NCI-H748 (cell line): ENCODE results near the gene PI4KA.
"Not testable (repeated sequence)": the region's sequence is repeated elsewhere in the genome, so short reads cannot be mapped to it uniquely, and the experiment has no call there.

ENCODE experiments used
- DNase-seq: peaks from one replicate; lab custom pipeline; 2025; ENCODE audit not compliant: unreplicated experiment; lab: John Stamatoyannopoulos, UW

The PI4KA gene

DNA sequence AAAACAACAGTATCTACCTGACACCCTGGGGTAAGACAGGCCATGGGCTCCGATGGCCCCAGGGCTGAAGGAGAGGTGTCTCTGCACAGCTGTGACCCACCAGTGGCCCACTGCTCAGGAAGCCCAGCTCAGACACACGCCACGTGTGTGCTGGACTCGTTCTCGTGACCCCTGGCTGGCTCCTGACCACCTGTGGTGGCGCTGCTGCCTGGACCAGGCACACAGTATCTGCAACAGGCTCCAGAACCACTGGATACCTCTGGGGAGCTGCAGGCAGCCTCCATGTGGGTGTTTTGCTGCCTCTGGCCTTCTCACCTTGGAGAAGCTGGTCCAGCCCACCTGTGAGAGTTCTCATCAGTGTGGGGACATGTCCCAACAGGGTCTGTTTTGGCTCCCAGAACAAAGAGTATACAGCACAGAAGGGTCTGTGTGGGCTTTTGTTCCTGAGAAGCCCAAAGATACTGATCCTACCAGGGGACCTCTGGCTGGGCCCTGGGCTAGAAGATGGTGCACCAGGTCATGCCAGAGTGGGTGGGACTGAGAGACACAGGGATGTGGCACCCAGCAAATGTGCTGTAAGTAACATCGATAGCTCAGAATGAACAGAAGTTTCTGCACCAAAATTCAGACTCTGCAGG, 106.4 kb downstream of the PI4KA start:
- DNase-seq = no peak

DNA sequence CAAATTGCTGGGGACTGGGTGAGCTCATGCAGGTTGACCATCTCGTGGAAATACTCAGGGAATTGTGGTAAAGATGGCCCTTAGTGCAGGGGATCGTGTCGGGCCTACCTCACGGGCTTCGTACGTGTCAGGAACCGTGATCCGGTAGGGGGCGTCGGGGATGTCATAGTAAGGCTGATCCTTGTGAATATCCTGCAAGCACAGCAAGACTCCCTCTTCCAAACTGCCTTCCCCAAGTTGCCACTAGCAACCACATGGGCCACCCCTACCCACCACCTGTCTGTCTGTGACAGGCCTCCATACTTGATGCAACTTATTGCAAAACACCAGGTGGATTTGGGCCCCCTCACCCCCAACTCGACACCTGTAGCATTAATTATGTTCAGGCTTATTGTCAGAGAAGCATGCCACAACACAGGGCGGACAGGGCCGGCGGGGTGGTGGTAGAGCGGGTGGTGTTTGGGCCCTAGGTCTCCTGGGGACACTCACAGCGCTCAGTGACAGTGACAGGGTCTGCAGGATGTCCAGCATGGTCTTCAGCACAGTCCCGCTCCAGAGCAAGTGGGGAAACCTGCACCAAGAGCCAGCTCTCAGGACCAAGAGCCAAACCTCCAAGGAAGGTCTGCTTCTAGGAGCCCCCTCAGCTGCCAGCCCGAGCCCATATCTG, 107.3 kb downstream of the PI4KA start:
- DNase-seq = no peak

DNA sequence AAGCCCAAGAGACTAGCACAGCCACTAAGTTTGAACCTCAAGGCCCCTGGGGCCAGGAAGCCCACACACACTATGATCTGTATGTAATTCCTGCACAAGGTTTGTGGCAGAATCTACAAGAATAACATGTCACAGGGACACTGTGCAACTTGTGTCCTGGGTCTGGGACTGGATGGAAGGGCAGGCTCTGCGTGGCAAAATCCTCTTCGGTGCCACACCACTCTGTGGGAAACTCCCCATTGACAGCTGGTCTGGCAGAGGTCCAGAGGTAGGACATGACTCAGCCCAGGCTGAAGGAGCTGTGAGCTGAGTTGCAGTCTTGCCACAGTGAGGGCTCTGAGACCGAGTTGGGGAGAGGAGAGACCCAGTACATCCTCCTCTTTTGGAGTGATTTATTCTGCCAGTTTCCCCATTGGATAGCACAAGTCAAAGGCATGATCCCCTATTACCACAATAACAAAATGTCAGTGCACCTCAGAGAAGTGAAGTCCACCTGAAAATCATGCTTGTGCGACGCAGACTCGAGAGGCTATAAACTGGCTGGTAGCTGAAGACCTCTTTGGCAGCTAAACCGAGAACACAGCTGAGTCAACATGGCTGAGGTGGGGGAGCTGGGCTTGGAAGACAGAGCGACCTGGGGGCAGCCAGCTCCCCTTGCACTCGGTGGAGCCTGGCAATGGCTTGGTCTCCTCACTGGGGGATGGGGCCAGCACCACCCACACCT, 108.0 kb downstream of the PI4KA start:
- no peak for DNase-seq

DNA sequence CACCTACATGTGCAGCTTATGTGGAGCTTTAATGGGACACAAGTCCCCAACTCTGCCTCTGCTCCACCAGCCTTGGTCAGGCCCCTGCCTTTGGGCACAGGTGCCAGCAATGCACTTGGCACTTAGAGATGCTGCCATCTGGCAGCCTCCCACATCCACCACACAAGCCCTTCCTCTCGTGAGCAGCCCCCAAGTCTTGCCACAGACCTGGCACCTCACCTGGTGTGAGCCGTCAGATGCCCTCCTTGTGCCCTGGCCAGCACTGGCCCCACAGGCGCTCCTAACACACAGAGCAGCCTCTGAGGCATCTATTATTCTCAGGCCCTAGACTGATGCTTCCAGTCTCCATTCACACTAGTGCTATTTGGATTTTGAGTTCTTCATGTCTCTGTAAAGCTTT, 109.2 kb downstream of the PI4KA start:
- no peak for DNase-seq

DNA sequence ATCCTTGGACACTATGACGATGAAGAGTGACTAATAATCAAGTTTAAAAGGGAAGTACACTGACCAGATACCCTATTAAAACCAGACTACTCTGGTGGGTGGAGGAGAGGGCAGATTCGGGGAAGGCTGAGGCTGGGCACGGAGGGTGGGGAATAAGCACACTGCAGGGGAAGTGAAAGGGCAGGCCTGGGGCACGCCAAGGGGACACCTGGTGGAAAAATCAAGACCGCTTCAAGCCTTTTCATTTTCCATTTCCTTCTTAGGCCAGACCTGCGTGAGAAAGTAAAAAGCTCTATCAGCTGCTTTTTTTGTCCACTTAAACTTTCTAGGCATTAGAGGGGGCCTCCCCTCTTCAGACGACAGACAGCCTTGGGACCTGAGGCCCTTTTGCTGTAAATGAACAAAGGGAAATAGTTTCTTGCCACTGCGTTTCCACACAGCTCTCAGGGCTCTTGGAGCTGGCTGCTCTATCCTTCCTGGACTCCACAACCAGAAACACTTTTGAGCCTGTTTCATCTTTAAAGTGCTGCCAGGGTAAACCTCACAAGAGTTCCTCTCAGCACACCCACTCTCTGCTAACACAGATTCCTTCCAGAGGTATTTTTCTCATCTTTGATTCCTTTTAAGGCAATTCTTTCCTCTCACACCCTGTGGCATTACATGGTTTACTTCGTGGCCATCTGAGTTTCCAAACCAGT, 109.7 kb downstream of the PI4KA start:
- DNase-seq = no peak

DNA sequence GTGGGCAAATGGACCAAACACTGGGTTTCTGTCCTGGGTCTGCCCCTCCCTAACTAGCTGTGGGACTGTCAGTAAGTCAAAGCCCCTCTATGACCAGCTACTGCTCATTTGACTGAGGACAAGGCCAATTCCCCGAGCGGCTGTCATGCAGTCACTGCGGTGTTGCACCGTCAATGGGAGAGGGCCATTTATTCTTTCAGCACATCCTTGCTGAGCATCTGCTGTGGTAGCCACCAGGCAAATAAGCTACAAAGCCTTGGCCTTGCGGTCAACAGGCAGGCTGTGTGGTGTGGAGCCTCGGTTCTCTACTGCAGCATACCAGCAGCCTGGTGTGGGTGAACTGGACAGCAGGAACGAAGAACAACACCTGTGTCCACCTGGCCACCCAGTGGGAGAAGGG, 110.5 kb downstream of the PI4KA start:
- no peak for DNase-seq

DNA sequence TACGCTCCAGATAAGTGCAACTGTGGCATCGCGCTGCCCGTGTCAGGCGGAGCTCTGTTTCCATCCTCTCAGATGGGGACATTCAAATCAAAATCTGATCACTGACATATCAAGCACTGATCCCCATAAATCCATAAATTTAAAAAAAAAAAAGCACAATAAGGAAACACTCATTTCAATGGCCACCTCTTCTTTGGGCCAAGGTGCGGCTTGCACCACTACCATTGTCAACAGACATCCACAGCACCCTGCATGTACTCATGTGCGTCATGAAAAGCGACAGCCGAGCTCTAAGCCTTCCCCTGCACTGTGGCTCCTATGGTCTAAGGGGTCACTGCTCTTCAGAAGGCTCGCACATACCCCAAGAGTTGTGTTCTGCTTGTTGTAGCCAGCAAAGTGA, 111.4 kb downstream of the PI4KA start:
- no peak for DNase-seq

DNA sequence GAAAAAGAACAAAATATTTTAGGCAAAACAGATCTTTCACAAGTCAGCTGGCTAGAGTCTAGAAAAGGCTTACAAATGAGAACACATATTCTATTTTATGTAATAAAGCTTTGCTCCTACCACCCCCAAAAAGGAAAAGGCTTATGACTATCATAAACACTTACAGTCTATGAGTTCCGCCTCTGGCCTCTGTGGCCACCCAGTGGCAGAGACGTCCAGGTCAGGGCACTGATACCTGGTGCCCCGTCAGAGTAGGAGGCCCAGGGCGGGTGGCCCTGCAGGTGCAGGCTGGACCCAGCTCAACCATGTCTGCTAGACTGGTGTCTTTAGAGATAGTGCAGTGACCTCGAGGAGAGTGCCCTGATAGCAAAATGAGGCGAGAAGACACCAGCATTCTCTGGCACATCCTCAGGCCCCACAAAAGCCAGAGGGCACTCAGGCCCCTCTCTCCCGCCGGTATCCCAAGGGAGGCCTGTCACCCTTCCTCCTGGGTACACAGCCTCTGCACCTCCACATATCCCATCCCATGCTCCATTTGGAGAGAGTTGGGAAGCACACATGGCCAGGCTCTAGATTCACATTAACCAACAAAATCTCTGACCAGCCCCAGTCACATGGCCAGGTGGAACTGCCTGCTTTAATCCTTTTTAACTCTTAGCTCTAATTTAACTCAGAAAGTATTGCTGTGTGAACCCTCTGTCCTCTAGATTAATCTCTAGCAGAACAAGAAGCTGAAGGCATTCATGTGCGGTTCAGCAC, 112.0 kb downstream of the PI4KA start:
- DNase-seq = no peak

DNA sequence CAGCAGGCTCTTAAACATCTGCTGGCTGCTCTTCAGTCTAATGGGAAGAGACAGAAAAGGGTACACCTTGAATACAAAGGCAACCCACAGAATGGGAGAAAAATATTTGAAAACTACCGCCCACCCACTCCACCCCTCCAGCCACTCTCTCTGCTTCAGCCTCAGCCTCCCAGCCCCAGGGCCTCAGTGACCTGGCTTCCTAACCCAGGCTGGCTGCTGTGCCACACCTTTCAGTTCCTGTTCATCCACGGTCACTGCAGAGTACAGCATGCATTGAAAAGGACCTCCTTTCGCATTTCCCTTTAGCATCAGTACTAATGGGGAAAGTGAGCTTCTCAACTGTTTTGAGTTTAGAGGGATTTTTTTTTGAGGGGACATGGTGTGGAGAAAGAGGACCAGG, 113.5 kb downstream of the PI4KA start:
- DNase-seq = no peak

DNA sequence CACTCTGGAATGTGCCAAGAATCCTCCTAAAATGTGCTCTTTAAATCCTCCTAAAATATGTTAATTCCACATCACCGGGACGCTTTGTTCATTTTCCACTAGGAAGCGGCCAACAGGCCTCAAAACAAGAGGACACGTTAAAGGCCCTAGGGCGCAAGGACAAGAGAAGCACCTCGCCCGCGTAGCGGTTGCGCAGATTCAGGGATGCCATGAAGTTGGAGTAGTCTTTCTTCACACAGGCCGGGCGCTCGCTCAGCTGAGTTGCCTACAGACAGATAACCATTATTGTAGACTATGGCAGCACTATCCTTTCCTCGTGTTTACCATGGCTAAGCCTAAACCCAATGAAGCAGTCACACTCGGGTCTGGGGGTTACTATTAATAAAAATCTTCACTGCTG, 114.2 kb downstream of the PI4KA start:
- no peak for DNase-seq

DNA sequence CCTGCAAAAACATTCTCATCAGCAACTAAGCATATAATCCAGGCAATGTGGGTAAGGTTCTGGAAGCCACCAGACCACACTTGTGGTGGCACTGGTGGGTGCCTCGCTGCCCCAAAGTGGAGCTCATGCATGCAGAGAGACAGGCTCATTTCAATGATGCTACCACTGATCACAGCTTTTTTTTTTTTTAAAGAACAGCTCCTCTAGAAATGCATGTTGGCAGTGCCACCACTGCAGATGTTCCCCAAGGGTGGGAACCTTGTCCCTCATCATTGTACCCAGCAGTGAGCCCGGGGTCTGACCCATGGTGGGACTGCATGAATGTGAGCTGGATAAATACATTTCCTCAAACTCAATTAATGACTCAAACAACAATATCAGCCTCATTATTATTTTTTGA, 115.8 kb downstream of the PI4KA start:
- DNase-seq = no peak

DNA sequence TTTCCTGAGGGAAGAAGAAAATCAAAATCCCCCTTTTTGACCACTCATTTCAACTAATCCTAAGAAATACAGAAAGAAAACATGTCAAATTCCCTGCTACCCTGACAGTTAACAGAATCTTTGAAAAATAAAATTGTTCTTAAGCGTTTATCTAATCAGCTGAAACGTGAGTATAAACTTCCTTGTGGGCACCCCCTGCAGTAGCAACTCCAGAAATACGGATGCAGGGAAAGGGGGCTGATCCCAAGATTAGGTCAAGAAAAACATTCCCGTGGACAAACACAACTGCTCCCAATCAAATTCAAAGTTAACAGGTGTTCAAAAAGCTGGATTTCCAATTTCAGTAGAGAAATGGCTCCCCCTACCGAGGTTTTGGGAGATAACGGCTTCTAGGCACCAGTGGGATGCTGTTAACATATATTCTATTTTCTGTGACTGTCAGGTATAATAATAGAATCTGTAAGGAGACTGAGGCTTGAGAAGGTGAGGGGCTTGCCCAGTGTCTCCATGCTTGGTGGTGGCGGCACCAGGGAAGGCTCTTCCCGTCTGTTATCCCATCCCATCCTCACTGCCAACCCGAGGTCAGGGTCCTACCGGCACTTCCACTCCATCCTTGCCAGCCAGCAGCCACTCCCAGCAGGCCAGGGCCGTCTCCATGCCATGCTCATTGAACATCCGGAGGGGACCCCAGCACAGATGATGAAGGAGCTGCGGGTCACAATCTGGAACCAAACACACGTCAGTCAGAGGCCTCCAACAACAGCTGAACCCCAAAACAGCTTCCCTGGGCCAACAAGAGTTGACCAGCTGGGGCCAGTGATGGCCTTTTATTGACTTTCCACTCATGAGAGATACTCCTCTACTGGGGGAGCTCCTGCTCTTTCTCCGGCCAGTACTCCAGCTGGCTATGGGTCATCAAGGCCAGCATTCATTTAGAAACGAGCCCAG, 116.7 kb downstream of the PI4KA start:
- DNase-seq = peak; percentile 6

DNA sequence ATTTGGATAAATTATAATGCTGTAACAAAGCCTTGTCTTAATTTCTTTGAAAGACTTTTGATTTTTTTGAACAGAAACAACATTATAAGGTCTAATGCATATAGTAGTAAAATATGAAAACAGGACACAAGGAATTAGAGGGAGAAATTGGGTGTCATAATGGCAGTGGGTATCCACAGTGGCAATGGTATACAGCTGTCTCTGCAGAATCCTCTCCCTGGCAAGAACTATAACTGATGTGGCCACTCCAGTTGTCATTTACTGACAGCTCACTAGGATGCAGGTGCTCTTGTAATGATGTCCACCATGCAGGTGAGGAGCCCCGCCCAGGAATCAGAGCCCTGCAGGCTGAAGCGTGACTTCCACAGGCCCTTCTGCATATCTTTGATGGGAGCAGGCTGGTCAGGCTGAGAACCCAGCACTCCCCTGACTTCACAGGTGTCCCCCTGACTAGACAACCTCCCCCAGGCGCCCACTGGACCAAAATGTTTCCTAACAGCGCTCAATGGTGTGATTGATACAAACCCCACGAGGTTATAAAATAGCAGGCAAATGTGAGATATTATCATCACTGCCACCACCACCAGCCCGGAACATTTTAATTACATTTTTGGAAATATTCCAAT, 117.5 kb downstream of the PI4KA start:
- no peak for DNase-seq

DNA sequence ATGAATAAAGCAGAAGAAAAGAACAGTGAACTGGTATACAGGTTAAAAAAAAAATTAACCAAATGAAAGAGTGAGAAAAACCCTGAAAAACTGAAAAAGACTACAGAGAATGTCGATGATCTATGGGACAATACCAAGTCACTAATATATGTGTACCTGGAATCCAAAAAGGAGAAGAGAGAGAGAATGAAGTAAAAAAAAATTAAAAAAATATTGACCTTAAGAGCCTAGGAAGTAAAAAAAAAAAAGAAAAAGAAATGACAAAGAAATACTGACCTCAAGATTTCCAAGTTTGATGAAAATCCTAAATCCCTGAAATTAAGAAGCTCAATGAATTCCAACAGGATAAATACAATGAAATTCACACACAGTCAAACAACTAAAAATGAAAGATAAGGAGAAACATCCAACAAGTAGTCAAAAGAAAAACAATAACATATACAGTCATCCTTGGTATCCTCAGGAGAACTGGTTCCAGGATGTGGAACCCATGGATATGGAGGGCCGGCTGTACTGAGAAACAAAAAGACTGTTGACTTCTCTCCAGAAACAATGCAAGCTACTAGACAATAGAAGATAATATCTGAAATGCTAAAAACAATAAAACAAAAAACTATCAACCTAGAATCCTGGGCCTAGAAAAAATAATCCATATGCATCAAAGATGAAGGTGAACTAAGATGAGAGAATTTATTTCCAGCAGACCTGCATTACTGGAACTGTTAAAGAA, 118.2 kb downstream of the PI4KA start:
- no peak for DNase-seq

DNA sequence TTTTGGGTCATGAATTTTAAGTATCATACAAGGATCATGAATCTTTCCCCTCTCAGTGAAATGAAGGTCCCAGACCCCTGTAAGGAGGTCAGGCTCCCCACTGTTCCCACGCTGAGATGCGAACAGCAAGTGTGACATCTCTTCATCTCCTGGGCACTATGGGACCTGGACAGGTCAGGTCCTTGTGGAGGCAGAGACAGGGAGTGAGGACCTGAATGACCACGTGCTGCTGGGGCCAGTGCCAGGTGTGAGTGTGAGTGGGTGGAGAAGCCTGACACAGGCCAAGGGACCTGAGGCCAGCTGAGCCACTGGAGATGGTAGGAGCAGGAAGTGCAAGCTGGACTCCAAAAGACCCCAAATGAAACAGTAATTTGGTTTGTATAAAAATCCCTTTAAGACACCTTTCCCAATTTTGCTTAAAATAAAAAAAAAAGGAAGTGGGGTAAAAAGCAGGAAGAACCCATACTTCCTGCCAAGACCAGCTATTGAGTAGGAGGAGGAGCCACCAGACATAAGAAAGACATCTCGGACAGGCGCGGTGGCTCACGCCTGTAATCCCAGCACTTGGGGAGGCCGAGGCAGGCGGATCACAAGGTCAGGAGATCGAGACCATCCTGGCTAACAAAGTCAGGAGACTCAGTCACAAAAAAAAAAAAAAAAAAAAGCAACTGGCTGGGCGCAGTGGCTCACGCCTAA, 120.1 kb downstream of the PI4KA start:
- DNase-seq = no peak

DNA sequence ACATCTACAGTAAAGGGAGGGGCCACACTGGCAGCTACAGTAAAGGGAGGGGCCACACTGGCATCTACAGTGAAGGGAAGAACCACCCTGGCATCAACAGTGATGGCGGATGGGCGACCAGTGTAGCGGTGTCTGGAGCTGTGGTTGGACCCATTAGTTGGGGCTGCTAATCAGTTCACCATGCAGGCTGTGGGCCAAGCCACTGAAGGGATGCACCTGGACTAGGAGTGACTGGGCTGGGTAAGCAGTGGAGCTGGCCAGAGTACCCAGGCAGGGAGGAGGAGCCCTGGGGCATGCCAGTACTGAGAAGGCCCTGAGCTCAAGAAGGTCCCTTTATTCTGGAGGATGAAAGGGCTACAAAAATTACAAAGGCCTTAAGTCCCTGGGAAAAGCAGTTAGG, 121.7 kb downstream of the PI4KA start:
- DNase-seq = not testable (repeated sequence)

DNA sequence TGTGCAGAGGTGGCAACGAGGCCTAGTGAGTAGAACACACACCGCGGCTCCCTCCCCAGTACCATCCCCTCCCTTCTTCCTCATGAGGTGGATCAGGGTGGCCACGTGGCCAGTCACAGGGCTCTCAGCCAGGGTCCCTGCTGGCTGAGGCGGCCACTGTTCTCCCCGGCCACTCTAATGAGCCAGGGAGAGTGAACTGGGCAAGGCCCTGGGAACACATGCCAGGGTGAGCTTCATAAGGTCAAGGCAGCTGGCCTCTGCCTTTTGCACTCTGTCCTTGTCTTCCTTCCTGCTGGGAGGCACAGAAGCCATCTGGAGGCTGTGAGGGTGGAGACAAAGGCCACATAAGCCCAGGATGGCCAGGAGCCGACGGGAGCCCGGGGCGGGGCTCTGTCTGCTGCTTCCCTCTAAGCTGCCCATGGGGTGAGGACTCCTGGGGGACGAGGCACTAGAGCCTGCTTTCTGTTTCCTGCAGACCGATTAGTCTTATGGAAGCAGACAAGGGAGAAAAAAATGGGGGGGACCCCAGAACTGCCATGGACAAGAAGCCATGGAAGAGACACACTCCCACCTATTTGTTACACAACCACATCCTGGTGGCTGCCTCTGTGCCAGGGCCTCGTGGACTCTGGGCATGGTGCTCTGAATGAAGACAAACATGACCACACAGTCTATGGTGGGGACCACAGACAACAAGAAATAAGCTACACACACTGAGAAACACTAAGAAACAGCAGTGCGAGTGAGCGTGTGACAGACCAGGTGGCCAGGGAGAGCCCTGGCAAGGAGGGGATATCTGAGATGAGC, 123.1 kb downstream of the PI4KA start:
- DNase-seq = not testable (repeated sequence)
